ENCODE measurements around the gene AIP.

GRCh38 chr11:67494371-67495233 is 11.8 kb downstream of the AIP start:
- no peak for TF ChIP-seq FOXK2 (IDR thresholded peaks at IDR 0.05)
- TF ChIP-seq HDGF (IDR thresholded peaks at IDR 0.05; ENCODE audit: borderline replicate concordance), result no peak
- no peak for TF ChIP-seq NFRKB (IDR thresholded peaks at IDR 0.05)
- TF ChIP-seq LEF1 (IDR thresholded peaks at IDR 0.05; ENCODE audit: borderline replicate concordance), result no peak
- no peak for TF ChIP-seq PKNOX1 (IDR thresholded peaks at IDR 0.05)
- no peak for TF ChIP-seq SUZ12 (IDR thresholded peaks at IDR 0.05)
- TF ChIP-seq ARNT (IDR thresholded peaks at IDR 0.05), result no peak
- TF ChIP-seq L3MBTL2 (conservative IDR thresholded peaks at IDR 0.05), result no peak
- no peak for TF ChIP-seq ZNF384 (IDR thresholded peaks at IDR 0.05)

Data from HEK293T (cell line).